ENCODE data around the gene CYYR1.

DNA sequence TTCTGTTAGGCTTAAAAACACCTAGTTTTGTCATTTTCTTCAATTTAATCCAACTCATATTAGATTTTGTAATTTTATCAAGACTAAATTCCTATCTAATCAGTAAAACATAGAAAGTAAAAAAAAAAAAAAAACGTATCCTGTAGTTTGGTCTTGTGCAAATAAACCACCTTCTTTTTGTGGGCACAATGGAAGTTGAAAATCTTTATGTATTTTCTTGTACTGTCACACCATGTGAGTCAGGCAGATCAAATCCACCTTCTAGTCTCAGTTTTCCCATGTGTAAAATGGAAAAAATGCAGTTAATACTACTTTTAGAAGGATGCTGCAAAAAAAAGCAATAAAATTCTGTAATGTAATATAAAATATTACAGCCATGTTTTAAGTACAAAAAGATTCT, 129.8 kb downstream of the CYYR1 start:
- TF ChIP-seq, protein P1, sequence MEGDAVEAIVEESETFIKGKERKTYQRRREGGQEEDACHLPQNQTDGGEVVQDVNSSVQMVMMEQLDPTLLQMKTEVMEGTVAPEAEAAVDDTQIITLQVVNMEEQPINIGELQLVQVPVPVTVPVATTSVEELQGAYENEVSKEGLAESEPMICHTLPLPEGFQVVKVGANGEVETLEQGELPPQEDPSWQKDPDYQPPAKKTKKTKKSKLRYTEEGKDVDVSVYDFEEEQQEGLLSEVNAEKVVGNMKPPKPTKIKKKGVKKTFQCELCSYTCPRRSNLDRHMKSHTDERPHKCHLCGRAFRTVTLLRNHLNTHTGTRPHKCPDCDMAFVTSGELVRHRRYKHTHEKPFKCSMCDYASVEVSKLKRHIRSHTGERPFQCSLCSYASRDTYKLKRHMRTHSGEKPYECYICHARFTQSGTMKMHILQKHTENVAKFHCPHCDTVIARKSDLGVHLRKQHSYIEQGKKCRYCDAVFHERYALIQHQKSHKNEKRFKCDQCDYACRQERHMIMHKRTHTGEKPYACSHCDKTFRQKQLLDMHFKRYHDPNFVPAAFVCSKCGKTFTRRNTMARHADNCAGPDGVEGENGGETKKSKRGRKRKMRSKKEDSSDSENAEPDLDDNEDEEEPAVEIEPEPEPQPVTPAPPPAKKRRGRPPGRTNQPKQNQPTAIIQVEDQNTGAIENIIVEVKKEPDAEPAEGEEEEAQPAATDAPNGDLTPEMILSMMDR (IDR thresholded peaks at IDR 0.05): no peak
- TF ChIP-seq POLR2A (IDR thresholded peaks at IDR 0.05): no peak

Data from Peyer's patch (tissue), 4 donors.